Measurements from ENCODE around the gene CIPC.

DNA sequence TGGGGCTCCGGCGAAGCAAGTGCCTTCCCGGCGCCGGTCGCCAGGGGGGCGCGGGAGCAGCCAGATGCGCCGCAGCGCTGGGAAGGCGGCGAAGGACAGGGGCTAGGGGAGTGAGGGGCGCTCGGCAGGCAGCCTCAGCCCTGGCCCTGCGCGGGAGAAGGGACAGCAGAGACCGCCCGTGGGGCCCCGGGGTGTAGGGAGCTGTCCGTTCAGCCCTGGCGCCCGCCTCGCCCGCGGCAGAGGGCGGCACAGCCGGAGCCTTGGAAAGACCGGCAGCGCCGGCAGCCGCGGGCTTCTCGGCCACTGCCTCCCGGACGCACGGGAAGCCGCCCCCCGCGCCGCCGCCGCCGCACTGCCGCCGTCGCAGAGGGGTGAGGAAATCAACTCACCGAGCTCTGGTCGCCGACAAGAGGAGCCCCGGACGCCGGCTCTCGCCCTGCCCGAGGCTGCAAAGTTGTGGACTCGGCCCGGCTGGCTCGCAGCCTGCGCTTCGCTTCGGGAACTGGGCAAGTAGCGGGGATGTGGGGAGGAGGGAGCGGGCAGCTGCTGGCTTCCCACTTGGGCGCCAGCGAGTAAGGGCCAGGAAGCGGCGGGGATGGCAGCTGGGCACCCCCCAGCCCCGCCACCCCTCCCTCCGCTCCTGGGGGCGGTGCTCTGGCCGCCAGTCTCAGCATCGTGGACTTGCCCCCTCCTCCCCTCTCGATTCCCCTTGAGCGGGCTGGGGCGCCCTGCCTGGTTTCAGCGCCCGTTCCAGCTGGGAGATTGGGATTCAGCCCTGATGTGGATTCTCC, 43.4 kb downstream of the CIPC start, which contains the start of gene ZDHHC22:
- no peak for TF ChIP-seq POLR2A (IDR thresholded peaks at IDR 0.05)
- TF ChIP-seq, protein P1, sequence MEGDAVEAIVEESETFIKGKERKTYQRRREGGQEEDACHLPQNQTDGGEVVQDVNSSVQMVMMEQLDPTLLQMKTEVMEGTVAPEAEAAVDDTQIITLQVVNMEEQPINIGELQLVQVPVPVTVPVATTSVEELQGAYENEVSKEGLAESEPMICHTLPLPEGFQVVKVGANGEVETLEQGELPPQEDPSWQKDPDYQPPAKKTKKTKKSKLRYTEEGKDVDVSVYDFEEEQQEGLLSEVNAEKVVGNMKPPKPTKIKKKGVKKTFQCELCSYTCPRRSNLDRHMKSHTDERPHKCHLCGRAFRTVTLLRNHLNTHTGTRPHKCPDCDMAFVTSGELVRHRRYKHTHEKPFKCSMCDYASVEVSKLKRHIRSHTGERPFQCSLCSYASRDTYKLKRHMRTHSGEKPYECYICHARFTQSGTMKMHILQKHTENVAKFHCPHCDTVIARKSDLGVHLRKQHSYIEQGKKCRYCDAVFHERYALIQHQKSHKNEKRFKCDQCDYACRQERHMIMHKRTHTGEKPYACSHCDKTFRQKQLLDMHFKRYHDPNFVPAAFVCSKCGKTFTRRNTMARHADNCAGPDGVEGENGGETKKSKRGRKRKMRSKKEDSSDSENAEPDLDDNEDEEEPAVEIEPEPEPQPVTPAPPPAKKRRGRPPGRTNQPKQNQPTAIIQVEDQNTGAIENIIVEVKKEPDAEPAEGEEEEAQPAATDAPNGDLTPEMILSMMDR (IDR thresholded peaks at IDR 0.05): no peak
